K562 (cell line): Measurements from ENCODE around the gene VPS41. TPM values are rescaled to one million over a fixed set of nuclear protein-coding genes. Genes with fewer than 3 reads are reported as not detected.

Experiments used
- ATAC-seq: fragments of 200-7000 bp; cut with Tn5 transposase; 3 replicates; pipeline ENCODE4 v1.9.1; 2020; ENCODE audit warnings: moderate library complexity
- BruUV-seq: library from RNA; stranded (reverse); fragments of 400-500 nt; replicated peaks from 2 replicates; lab custom pipeline; 2021; lab: Mats Ljungman, UMichigan
- CTCF ChIA-PET: fragments of 300-600 bp; formaldehyde crosslinking; extraction: SDS; loops from one replicate; lab custom pipeline; 2021; ENCODE audit warnings: low intra/inter-chr PET ratio; lab: Yijun Ruan, JAX
- POLR2A ChIA-PET: fragments of 300-600, 350-650 bp; sonication (Branson Sonifier 250); formaldehyde crosslinking; extraction: SDS; loops from one replicate; lab custom pipeline; 2021; ENCODE audit warnings: antibody characterized with exemption, inconsistent platforms; lab: Yijun Ruan, JAX
- DNase-seq, 4 experiments: peaks; one replicate each; pipeline versions ENCODE4 v3.0.0 to v3.0.0-alpha.2; 2011 to 2018; ENCODE audit warnings: low spot score in 3 of 4, mixed read lengths in 3 of 4; ENCODE audit errors: extremely low read depth in 1 of 4
- FAIRE-seq: peaks from 2 replicates; lab custom pipeline; 2011; peaks lifted over from hg19 to GRCh38; lab: Jason Lieb, UNC
- H2AFZ ChIP-seq: 2 replicates; pipeline ENCODE4 v1.6.0; 2011; ENCODE audit warnings: low read depth, low read length, control low read depth, inconsistent platforms
- H3K27ac ChIP-seq: fragments of 200-600 bp; 3 replicates; pipeline ENCODE4 v1.8.0; 2011; ENCODE audit warnings: low read depth, mild to moderate bottlenecking, control low read depth, inconsistent platforms, low read length, moderate library complexity, mixed read lengths; ENCODE audit errors: extremely low read depth
- H3K27me3 ChIP-seq, 2 experiments: fragments of 300-600 bp in 1 of 2; 2 replicates in 1 of 2; 3 replicates in 1 of 2; pipeline versions ENCODE4 v1.6.0 to v1.8.0; 2011; ENCODE audit warnings: inconsistent platforms in 2 of 2, low read length in 2 of 2, mild to moderate bottlenecking in 1 of 2, mixed read lengths in 1 of 2, moderate library complexity in 1 of 2; ENCODE audit not compliant: control insufficient read depth in 2 of 2, insufficient read depth in 2 of 2
- H3K36me3 ChIP-seq: fragments of 300-600 bp; 3 replicates; pipeline ENCODE4 v1.8.0; 2011; ENCODE audit warnings: mild to moderate bottlenecking, low read length, inconsistent platforms; ENCODE audit not compliant: control insufficient read depth, insufficient read depth
- H3K4me1 ChIP-seq, 2 experiments: fragments of 200-600 bp in 1 of 2; replicated peaks in 1 of 2; 2 replicates in 1 of 2; 3 replicates in 1 of 2; pipeline versions ENCODE4 v1.5.1 to v1.8.0; 2011; ENCODE audit warnings: inconsistent platforms in 2 of 2, low read length in 2 of 2, mild to moderate bottlenecking in 1 of 2, mixed read lengths in 1 of 2, moderate library complexity in 1 of 2; ENCODE audit not compliant: control insufficient read depth in 2 of 2, insufficient read depth in 2 of 2
- H3K4me2 ChIP-seq: 2 replicates; pipeline ENCODE4 v1.6.1; 2011; ENCODE audit warnings: low read length, control low read depth, inconsistent platforms, mixed read lengths; ENCODE audit not compliant: insufficient read depth
- H3K4me3 ChIP-seq: fragments of 200-600 bp; sonication (generic), shearing (Covaris generic); 2 replicates; pipeline ENCODE4 v1.5.1; 2016; ENCODE audit warnings: control low read depth, inconsistent platforms
- H3K79me2 ChIP-seq: fragments of 200-600 bp; 3 replicates; pipeline ENCODE4 v1.8.0; 2011; ENCODE audit warnings: low read length, inconsistent platforms; ENCODE audit not compliant: control insufficient read depth, insufficient read depth
- H3K9ac ChIP-seq, 2 experiments: 2 replicates each; pipeline versions ENCODE4 v1.6.0 to v1.6.1; 2011; ENCODE audit warnings: low read depth in 2 of 2, low read length in 2 of 2, control low read depth in 1 of 2, inconsistent platforms in 1 of 2, mild to moderate bottlenecking in 1 of 2, mixed read lengths in 1 of 2; ENCODE audit not compliant: insufficient read depth in 1 of 2
- H3K9me1 ChIP-seq: one replicate; pipeline ENCODE4 v1.6.0; 2011; ENCODE audit warnings: inconsistent platforms, mild to moderate bottlenecking, low read length, moderate library complexity; ENCODE audit not compliant: control insufficient read depth, insufficient read depth
- H3K9me3 ChIP-seq: replicated peaks from 2 replicates; pipeline ENCODE4 v1.5.1; 2011; ENCODE audit warnings: low read depth, low read length, inconsistent platforms; ENCODE audit not compliant: control insufficient read depth, insufficient read depth
- H4K20me1 ChIP-seq: replicated peaks from 2 replicates; pipeline ENCODE4 v1.6.1; 2011; ENCODE audit warnings: low read length, inconsistent platforms, mixed read lengths; ENCODE audit not compliant: control insufficient read depth, insufficient read depth
- CC2D1A ChIP-seq: fragments of 450-650 bp; IDR thresholded peaks from 2 replicates; pipeline ENCODE4 v1.6.1; 2017; ENCODE audit warnings: mild to moderate bottlenecking
- DNMT1 ChIP-seq: fragments of 450-650 bp; IDR thresholded peaks from 2 replicates; pipeline ENCODE4 v1.6.1; 2016; ENCODE audit warnings: antibody characterized with exemption, mild to moderate bottlenecking
- GTF2A2 ChIP-seq: IDR thresholded peaks from 2 replicates; pipeline ENCODE4 v1.6.1; 2016; ENCODE audit warnings: mild to moderate bottlenecking, missing genetic modification characterization, missing compliant biosample characterization
- HMG20A ChIP-seq: fragments of 450-650 bp; formaldehyde crosslinking; conservative IDR thresholded peaks from 2 replicates; pipeline ENCODE4 v1.4.0; 2020; ENCODE audit warnings: mild to moderate bottlenecking, mixed read lengths
- JUND ChIP-seq, 2 experiments: IDR thresholded peaks; 2 replicates in 1 of 2; 3 replicates in 1 of 2; pipeline ENCODE4 v1.6.1; 2011; ENCODE audit warnings: borderline replicate concordance in 2 of 2, low read depth in 2 of 2, low read length in 2 of 2, improper control_type of control experiment in 1 of 2, missing biosample characterization in 1 of 2, missing genetic modification characterization in 1 of 2, missing genetic modification reagents in 1 of 2
- KLF13 ChIP-seq: fragments of 450-650 bp; IDR thresholded peaks from 2 replicates; pipeline ENCODE4 v1.6.1; 2016; ENCODE audit warnings: missing genetic modification characterization, low read depth, mild to moderate bottlenecking, missing compliant biosample characterization, moderate library complexity, borderline replicate concordance
- MCM7 ChIP-seq, 2 experiments: fragments of 450-650 bp; IDR thresholded peaks; 2 replicates each; pipeline ENCODE4 v1.6.1; 2016 to 2018
- NFE2 ChIP-seq: IDR thresholded peaks from 2 replicates; pipeline ENCODE4 v1.6.1; 2014; ENCODE audit warnings: antibody characterized with exemption, low read depth
- NFIX ChIP-seq: fragments of 250-450 bp; sonication (Bioruptor Pico); IDR thresholded peaks from 2 replicates; pipeline ENCODE4 v1.4.0; 2020; ENCODE audit warnings: low read depth, mild to moderate bottlenecking, moderate library complexity
- NR3C1 ChIP-seq: sonication (generic); formaldehyde crosslinking; IDR thresholded peaks from 2 replicates; pipeline ENCODE4 v1.8.1; 2022; ENCODE audit warnings: missing genetic modification reagents
- POLR2AphosphoS5 ChIP-seq: IDR thresholded peaks from 2 replicates; pipeline ENCODE4 v1.6.1; 2011; ENCODE audit warnings: mild to moderate bottlenecking, low read depth, low read length, moderate library complexity; ENCODE audit not compliant: control insufficient read depth, insufficient read depth
- POLR3G ChIP-seq: IDR thresholded peaks from 2 replicates; pipeline ENCODE4 v1.6.1; 2011; ENCODE audit not compliant: insufficient read length, insufficient replicate concordance; ENCODE audit errors: extremely low read depth
- RB1 ChIP-seq: fragments of 450-650 bp; IDR thresholded peaks from 2 replicates; pipeline ENCODE4 v1.6.1; 2017; ENCODE audit warnings: low read depth, mild to moderate bottlenecking
- RCOR1 ChIP-seq, 2 experiments: IDR thresholded peaks; 2 replicates each; pipeline ENCODE4 v1.6.1; 2012; ENCODE audit warnings: low read depth in 2 of 2, low read length in 2 of 2, borderline replicate concordance in 1 of 2, improper control_type of control experiment in 1 of 2
- TSC22D4 ChIP-seq: fragments of 450-650 bp; IDR thresholded peaks from 2 replicates; pipeline ENCODE4 v1.6.1; 2016; ENCODE audit warnings: missing genetic modification characterization, missing biosample characterization, control low read depth
- ZNF354B ChIP-seq: fragments of 250-450 bp; sonication (Bioruptor Pico); IDR thresholded peaks from 2 replicates; pipeline ENCODE4 v1.4.0; 2020
- ZNF408 ChIP-seq: fragments of 250-450 bp; sonication (Bioruptor Pico); IDR thresholded peaks from 2 replicates; pipeline ENCODE4 v1.4.0; 2020; ENCODE audit warnings: low read depth, mild to moderate bottlenecking, moderate library complexity
- ZNF764 ChIP-seq: fragments of 250-450 bp; sonication (Bioruptor Pico); IDR thresholded peaks from 2 replicates; pipeline ENCODE4 v1.4.0; 2020; ENCODE audit warnings: low read depth, mild to moderate bottlenecking, moderate library complexity
- WGBS: fragments of 100-300 bp; shearing (Covaris generic); methylation state at CpG from one replicate; pipeline ENCODE4 v1.1.6; 2016; ENCODE audit warnings: low coverage, mixed read lengths; ENCODE audit not compliant: insufficient coverage; ENCODE audit errors: missing lambda C conversion rate; 5-methylcytosine and 5-hydroxymethylcytosine counted together
- in situ Hi-C: fragments of 300-500 bp; cut with MboI; formaldehyde crosslinking; loops from 4 replicates; pipeline ENCODE4 v1.15.0; 2018; ENCODE audit warnings: inconsistent platforms, mixed read lengths
- intact Hi-C: fragments of 100-400 bp; cut with micrococcal nuclease; formaldehyde crosslinking; loops from 2 replicates; pipeline ENCODE4 v1.14.2; 2022
- polyA plus RNA-seq, 8 experiments: library from polyadenylated mRNA; depleted of rRNA in 4 of 8; stranded (reverse) in 5 of 8; unstranded in 3 of 8; fragments of >200 nt; fragmentation: Nextera tagmentation in 2 of 8; fragmentation: Illumina TruSeq in 1 of 8; extraction: Ambion mirVana in 2 of 8; extraction: Trizol in 1 of 8; gene quantifications; 2 replicates each; pipeline versions ENCODE4 v1.2.1 to v1.2.3, GENCODE V29; 2011 to 2014; ENCODE audit warnings: inconsistent platforms in 1 of 8, missing spikeins in 1 of 8
- total RNA-seq, 7 experiments: library from RNA; depleted of rRNA in 6 of 7; stranded (reverse); fragments of >200 nt in 6 of 7; fragmentation: Illumina TruSeq in 2 of 7; extraction: Trizol in 2 of 7; gene quantifications; 2 replicates each; pipeline versions ENCODE4 v1.2.1 to v1.2.3, GENCODE V29; 2011 to 2021; ENCODE audit warnings: low replicate concordance in 1 of 7
- TF ChIP-seq, protein P1 (sequence below): fragments of 200-400 bp; formaldehyde crosslinking; IDR thresholded peaks from 2 replicates; pipeline ENCODE4 v1.6.1; 2017; ENCODE audit warnings: mild to moderate bottlenecking, low read depth, low read length, moderate library complexity

VPS41 gene
- total and polyA plus RNA-seq, 9 of the 15 experiments (the other 6 are each of a cell fraction or from before 2014, with no cell fraction given): 17.7 to 46.8 (median 32.1) TPM

DNA sequence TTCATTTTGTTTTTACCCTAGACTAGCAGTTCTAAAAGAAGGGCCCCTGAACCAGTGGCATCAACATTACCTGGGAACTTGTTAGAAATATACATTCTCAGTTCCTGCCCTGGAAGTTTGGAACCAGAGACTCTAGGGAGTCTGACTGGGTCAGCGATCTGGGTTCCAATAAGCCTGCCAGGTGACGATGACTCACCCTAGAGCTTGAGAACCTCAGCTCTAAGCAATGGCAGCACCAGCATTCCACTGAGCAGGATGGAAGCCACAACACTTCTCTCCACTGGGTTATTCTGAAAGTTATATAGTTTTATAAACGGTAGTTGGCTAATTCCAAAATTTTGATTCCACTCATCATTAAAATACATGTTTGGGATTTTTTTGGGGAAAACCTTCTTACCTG lies 180.8 kb downstream of the VPS41 start:
- Histone ChIP-seq H4K20me1 (no peaks in the 10 kb centered on the region), H3K4me2 (no peak overlapping the region), H3K9ac (no peak overlapping the region), H3K36me3 (no peaks in the 10 kb centered on the region; the same call in 1 of the 3 replicates), H2AFZ (no peak overlapping the region), H3K9me3 (no peaks in the 10 kb centered on the region), H3K9me1 (no peaks in the 10 kb centered on the region), H3K79me2 (no peaks in the 10 kb centered on the region), H3K4me1 (no peaks in the 10 kb centered on the region), H3K27me3 (no peaks in the 10 kb centered on the region), H3K4me3 (no peak overlapping the region), H3K27ac (no peak overlapping the region)
- ChIA-PET CTCF (no interaction called here), POLR2A (no interaction called here)
- WGBS: 48% methylated on average over 3 of the region's 3 CpGs
- intact Hi-C loops (no loop called here), in situ Hi-C loops (no loop called here)
- ATAC-seq (no peak), DNase-seq (no peak), FAIRE-seq (no peak)
- no TSS peak for BruUV-seq
- TF ChIP-seq TSC22D4 (tag) (no peak), ZNF764 (CRISPR knock-in tag) (no peak), DNMT1 (no peak), NFIX (CRISPR knock-in tag) (no peak), MCM7 (IDR thresholded peaks at IDR 0.05) (no peak), POLR2AphosphoS5 (no peak), NR3C1 (CRISPR knock-in tag) (no peak), HMG20A (CRISPR knock-in tag) (no peak), CC2D1A (no peak), JUND (IDR thresholded peaks at IDR 0.05; ENCODE audit: borderline replicate concordance, low read depth, low read length) (no peak), JUND (tag; IDR thresholded peaks at IDR 0.05; ENCODE audit: borderline replicate concordance, low read depth, low read length) (no peak), ZNF354B (no peak), GTF2A2 (no peak), RB1 (no peak), RCOR1 (IDR thresholded peaks at IDR 0.05; ENCODE audit: borderline replicate concordance in 1 of 2, low read depth in 2 of 2, low read length in 2 of 2) (no peak), KLF13 (no peak), ZNF408 (CRISPR knock-in tag) (no peak), NFE2 (no peak), POLR3G (no peak)
- TF ChIP-seq, protein P1, sequence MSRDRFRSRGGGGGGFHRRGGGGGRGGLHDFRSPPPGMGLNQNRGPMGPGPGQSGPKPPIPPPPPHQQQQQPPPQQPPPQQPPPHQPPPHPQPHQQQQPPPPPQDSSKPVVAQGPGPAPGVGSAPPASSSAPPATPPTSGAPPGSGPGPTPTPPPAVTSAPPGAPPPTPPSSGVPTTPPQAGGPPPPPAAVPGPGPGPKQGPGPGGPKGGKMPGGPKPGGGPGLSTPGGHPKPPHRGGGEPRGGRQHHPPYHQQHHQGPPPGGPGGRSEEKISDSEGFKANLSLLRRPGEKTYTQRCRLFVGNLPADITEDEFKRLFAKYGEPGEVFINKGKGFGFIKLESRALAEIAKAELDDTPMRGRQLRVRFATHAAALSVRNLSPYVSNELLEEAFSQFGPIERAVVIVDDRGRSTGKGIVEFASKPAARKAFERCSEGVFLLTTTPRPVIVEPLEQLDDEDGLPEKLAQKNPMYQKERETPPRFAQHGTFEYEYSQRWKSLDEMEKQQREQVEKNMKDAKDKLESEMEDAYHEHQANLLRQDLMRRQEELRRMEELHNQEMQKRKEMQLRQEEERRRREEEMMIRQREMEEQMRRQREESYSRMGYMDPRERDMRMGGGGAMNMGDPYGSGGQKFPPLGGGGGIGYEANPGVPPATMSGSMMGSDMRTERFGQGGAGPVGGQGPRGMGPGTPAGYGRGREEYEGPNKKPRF: no peak
